Liver (tissue), 9 donors: Measurements from ENCODE around the gene IKBKE. TPM values are rescaled to one million over a fixed set of nuclear protein-coding genes. Genes with fewer than 3 reads are reported as not detected.

ENCODE experiments used
- DNase-seq: peaks from one replicate; pipeline ENCODE4 v3.0.0-alpha.2; 2017; ENCODE audit warnings: low spot score
- H3K27ac ChIP-seq, 2 donors: one replicate each; pipeline ENCODE4 v1.7.0; 2013; ENCODE audit warnings: inconsistent platforms in 2 of 2, low read length in 2 of 2, control low read depth in 1 of 2, low read depth in 1 of 2, mild to moderate bottlenecking in 1 of 2
- H3K27me3 ChIP-seq, 4 donors: one replicate each; pipeline versions ENCODE4 v1.6.1 to v1.7.0; 2013; ENCODE audit warnings: low read length in 3 of 4, inconsistent platforms in 1 of 4, mild to moderate bottlenecking in 1 of 4, moderate library complexity in 1 of 4; ENCODE audit not compliant: control insufficient read depth in 4 of 4, insufficient read depth in 4 of 4
- H3K36me3 ChIP-seq, 4 donors: one replicate each; pipeline versions ENCODE4 v1.6.1 to v1.7.0; 2013; ENCODE audit warnings: low read length in 3 of 4, mild to moderate bottlenecking in 3 of 4, low read depth in 1 of 4, moderate library complexity in 1 of 4; ENCODE audit not compliant: control insufficient read depth in 4 of 4, insufficient read depth in 3 of 4
- H3K4me1 ChIP-seq, 4 donors: one replicate each; pipeline versions ENCODE4 v1.6.1 to v1.7.0; 2013; ENCODE audit warnings: low read length in 3 of 4, mild to moderate bottlenecking in 3 of 4, moderate library complexity in 1 of 4; ENCODE audit not compliant: control insufficient read depth in 4 of 4, insufficient read depth in 4 of 4
- H3K4me3 ChIP-seq, 3 donors: one replicate each; pipeline versions ENCODE4 v1.6.1 to v1.7.0; 2013; ENCODE audit warnings: low read length in 3 of 3, control low read depth in 1 of 3, low read depth in 1 of 3, mild to moderate bottlenecking in 1 of 3
- H3K9ac ChIP-seq, 2 donors: one replicate each; pipeline ENCODE4 v1.7.0; 2013; ENCODE audit warnings: low read length in 2 of 2, mild to moderate bottlenecking in 2 of 2, moderate library complexity in 2 of 2, control low read depth in 1 of 2, low read depth in 1 of 2
- H3K9me3 ChIP-seq, 4 donors: one replicate each; pipeline versions ENCODE4 v1.6.1 to v1.7.0; 2013; ENCODE audit warnings: low read length in 3 of 4; ENCODE audit not compliant: control insufficient read depth in 4 of 4
- EGR1 ChIP-seq, 2 donors: IDR thresholded peaks; 2 replicates each; pipeline ENCODE4 v1.6.1; 2016 to 2018; ENCODE audit warnings: antibody characterized with exemption in 2 of 2, low read depth in 2 of 2
- FOXA1 ChIP-seq: IDR thresholded peaks from 2 replicates; pipeline ENCODE4 v1.6.1; 2016; ENCODE audit warnings: antibody characterized with exemption
- FOXA2 ChIP-seq: IDR thresholded peaks from 2 replicates; pipeline ENCODE4 v1.6.1; 2016; ENCODE audit warnings: antibody characterized with exemption
- GABPA ChIP-seq, 2 donors: IDR thresholded peaks in 1 of 2; conservative IDR thresholded peaks in 1 of 2; 2 replicates each; pipeline ENCODE4 v1.6.1; 2016; ENCODE audit warnings: antibody characterized with exemption in 2 of 2, mild to moderate bottlenecking in 1 of 2, moderate library complexity in 1 of 2
- HNF4A ChIP-seq, 2 donors: conservative IDR thresholded peaks; 2 replicates each; pipeline ENCODE4 v1.6.1; 2016; ENCODE audit warnings: antibody characterized with exemption in 2 of 2, mild to moderate bottlenecking in 2 of 2
- HNF4G ChIP-seq: IDR thresholded peaks from 2 replicates; pipeline ENCODE4 v1.6.1; 2016; ENCODE audit warnings: antibody characterized with exemption
- JUND ChIP-seq, 2 donors: IDR thresholded peaks; 2 replicates each; pipeline ENCODE4 v1.6.1; 2016; ENCODE audit warnings: antibody characterized with exemption in 2 of 2
- NR2F2 ChIP-seq: IDR thresholded peaks from 2 replicates; pipeline ENCODE4 v1.6.1; 2016; ENCODE audit warnings: antibody characterized with exemption
- RAD21 ChIP-seq, 2 donors: IDR thresholded peaks; 2 replicates each; pipeline ENCODE4 v1.6.1; 2016; ENCODE audit warnings: antibody characterized with exemption in 2 of 2, mild to moderate bottlenecking in 2 of 2
- RXRA ChIP-seq, 2 donors: IDR thresholded peaks; 2 replicates each; pipeline ENCODE4 v1.6.1; 2017 to 2018; ENCODE audit warnings: antibody characterized with exemption in 2 of 2, mild to moderate bottlenecking in 1 of 2
- SP1 ChIP-seq: IDR thresholded peaks from 2 replicates; pipeline ENCODE4 v1.6.1; 2018; ENCODE audit warnings: antibody characterized with exemption, mild to moderate bottlenecking
- TAF1 ChIP-seq: conservative IDR thresholded peaks from 2 replicates; pipeline ENCODE4 v1.6.1; 2016; ENCODE audit warnings: antibody characterized with exemption, mild to moderate bottlenecking
- YY1 ChIP-seq: IDR thresholded peaks from 2 replicates; pipeline ENCODE4 v1.6.1; 2016; ENCODE audit warnings: antibody characterized with exemption, mild to moderate bottlenecking
- WGBS: extraction: QIAGEN DNeasy Blood & Tissue Kit; methylation state at CpG from one replicate; pipeline ENCODE4 v1.1.7; 2013; 5-methylcytosine and 5-hydroxymethylcytosine counted together
- polyA plus RNA-seq, 2 donors: library from polyadenylated mRNA; stranded (reverse) in 1 of 2; unstranded in 1 of 2; fragments of 200-250 nt in 1 of 2; fragments of >200 nt in 1 of 2; fragmentation: Nextera tagmentation in 1 of 2; extraction: Ambion mirVana in 1 of 2; gene quantifications; one replicate each; pipeline versions ENCODE4 v1.2.1 to v1.2.3, GENCODE V29; 2013 to 2015
- total RNA-seq, 2 donors: library from RNA; depleted of rRNA; stranded (reverse); fragments of >200 nt; gene quantifications; one replicate each; pipeline ENCODE4 v1.2.3, GENCODE V29; 2014
- TF ChIP-seq, protein P1 (sequence below): IDR thresholded peaks from 2 replicates; pipeline ENCODE4 v1.6.1; 2016; ENCODE audit warnings: antibody characterized with exemption, mild to moderate bottlenecking
- TF ChIP-seq, protein P2 (sequence below): IDR thresholded peaks from 2 replicates; pipeline ENCODE4 v1.6.1; 2016; ENCODE audit warnings: antibody characterized with exemption
- TF ChIP-seq, protein P3 (sequence below): IDR thresholded peaks from 2 replicates; pipeline ENCODE4 v1.6.1; 2016; ENCODE audit warnings: antibody characterized with exemption
- TF ChIP-seq, protein P4 (sequence below): fragments of 150-350 bp; IDR thresholded peaks from 2 replicates; pipeline ENCODE4 v1.5.1; 2017; ENCODE audit warnings: improper control_type of control experiment, low read depth, low read length; ENCODE audit not compliant: missing input control
- TF ChIP-seq, protein P5 (sequence below): IDR thresholded peaks from 2 replicates; pipeline ENCODE4 v1.6.1; 2016; ENCODE audit warnings: antibody characterized with exemption
- donor health status: healthy.
- donor health status: healthy.
- donor health status: healthy.
- donor health status: healthy.
- donor health status: healthy.

Gene IKBKE
- total and polyA plus RNA-seq, 4 donors: 0.81 to 3.9 (median 1.5) TPM

DNA sequence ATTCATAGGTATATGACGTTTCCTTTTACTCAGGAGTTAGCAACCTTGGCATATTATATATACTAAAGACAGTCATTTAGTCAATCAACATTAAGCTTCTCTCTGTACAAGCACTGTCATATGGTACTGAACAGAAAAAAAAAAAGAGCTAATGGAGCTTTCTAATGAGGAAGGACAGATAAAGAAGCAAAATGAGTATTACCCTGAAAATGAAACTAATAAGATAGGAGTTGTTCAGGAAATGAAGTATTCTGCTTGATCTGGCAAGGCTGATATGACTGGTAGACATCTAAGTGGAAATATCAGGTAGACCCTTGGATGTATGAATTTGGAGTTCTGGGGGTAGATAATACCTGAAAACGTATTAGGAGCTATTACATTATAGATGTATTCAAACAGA is 4.3 kb upstream of the IKBKE start:
- no peaks in the 10 kb centered on the region for H3K36me3 ChIP-seq
- no peaks in the 10 kb centered on the region for H3K27me3 ChIP-seq
- no peak overlapping the region for H3K9ac ChIP-seq
- no peak overlapping the region for H3K4me3 ChIP-seq
- TF ChIP-seq, protein P1, sequence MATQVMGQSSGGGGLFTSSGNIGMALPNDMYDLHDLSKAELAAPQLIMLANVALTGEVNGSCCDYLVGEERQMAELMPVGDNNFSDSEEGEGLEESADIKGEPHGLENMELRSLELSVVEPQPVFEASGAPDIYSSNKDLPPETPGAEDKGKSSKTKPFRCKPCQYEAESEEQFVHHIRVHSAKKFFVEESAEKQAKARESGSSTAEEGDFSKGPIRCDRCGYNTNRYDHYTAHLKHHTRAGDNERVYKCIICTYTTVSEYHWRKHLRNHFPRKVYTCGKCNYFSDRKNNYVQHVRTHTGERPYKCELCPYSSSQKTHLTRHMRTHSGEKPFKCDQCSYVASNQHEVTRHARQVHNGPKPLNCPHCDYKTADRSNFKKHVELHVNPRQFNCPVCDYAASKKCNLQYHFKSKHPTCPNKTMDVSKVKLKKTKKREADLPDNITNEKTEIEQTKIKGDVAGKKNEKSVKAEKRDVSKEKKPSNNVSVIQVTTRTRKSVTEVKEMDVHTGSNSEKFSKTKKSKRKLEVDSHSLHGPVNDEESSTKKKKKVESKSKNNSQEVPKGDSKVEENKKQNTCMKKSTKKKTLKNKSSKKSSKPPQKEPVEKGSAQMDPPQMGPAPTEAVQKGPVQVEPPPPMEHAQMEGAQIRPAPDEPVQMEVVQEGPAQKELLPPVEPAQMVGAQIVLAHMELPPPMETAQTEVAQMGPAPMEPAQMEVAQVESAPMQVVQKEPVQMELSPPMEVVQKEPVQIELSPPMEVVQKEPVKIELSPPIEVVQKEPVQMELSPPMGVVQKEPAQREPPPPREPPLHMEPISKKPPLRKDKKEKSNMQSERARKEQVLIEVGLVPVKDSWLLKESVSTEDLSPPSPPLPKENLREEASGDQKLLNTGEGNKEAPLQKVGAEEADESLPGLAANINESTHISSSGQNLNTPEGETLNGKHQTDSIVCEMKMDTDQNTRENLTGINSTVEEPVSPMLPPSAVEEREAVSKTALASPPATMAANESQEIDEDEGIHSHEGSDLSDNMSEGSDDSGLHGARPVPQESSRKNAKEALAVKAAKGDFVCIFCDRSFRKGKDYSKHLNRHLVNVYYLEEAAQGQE: no peak
- TF ChIP-seq GABPA (IDR thresholded peaks at IDR 0.05 in 1 of 2, conservative IDR thresholded peaks at IDR 0.05 in 1 of 2) (no peak), RXRA (IDR thresholded peaks at IDR 0.05) (no peak), TAF1 (no peak), JUND (IDR thresholded peaks at IDR 0.05) (no peak), NR2F2 (no peak), SP1 (no peak), FOXA1 (no peak), YY1 (no peak), HNF4A (conservative IDR thresholded peaks at IDR 0.05) (no peak), FOXA2 (no peak), RAD21 (IDR thresholded peaks at IDR 0.05) (no peak), HNF4G (no peak), EGR1 (IDR thresholded peaks at IDR 0.05; ENCODE audit: low read depth in 2 of 2) (no peak)
- TF ChIP-seq, protein P2, sequence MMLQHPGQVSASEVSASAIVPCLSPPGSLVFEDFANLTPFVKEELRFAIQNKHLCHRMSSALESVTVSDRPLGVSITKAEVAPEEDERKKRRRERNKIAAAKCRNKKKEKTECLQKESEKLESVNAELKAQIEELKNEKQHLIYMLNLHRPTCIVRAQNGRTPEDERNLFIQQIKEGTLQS: no peak
- TF ChIP-seq, protein P3, sequence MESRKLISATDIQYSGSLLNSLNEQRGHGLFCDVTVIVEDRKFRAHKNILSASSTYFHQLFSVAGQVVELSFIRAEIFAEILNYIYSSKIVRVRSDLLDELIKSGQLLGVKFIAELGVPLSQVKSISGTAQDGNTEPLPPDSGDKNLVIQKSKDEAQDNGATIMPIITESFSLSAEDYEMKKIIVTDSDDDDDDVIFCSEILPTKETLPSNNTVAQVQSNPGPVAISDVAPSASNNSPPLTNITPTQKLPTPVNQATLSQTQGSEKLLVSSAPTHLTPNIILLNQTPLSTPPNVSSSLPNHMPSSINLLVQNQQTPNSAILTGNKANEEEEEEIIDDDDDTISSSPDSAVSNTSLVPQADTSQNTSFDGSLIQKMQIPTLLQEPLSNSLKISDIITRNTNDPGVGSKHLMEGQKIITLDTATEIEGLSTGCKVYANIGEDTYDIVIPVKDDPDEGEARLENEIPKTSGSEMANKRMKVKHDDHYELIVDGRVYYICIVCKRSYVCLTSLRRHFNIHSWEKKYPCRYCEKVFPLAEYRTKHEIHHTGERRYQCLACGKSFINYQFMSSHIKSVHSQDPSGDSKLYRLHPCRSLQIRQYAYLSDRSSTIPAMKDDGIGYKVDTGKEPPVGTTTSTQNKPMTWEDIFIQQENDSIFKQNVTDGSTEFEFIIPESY: no peak
- TF ChIP-seq, protein P4, sequence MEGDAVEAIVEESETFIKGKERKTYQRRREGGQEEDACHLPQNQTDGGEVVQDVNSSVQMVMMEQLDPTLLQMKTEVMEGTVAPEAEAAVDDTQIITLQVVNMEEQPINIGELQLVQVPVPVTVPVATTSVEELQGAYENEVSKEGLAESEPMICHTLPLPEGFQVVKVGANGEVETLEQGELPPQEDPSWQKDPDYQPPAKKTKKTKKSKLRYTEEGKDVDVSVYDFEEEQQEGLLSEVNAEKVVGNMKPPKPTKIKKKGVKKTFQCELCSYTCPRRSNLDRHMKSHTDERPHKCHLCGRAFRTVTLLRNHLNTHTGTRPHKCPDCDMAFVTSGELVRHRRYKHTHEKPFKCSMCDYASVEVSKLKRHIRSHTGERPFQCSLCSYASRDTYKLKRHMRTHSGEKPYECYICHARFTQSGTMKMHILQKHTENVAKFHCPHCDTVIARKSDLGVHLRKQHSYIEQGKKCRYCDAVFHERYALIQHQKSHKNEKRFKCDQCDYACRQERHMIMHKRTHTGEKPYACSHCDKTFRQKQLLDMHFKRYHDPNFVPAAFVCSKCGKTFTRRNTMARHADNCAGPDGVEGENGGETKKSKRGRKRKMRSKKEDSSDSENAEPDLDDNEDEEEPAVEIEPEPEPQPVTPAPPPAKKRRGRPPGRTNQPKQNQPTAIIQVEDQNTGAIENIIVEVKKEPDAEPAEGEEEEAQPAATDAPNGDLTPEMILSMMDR: no peak
- TF ChIP-seq, protein P5, sequence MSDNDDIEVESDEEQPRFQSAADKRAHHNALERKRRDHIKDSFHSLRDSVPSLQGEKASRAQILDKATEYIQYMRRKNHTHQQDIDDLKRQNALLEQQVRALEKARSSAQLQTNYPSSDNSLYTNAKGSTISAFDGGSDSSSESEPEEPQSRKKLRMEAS: no peak
- H3K27ac ChIP-seq: no peak overlapping the region
- 62% methylated on average over 2 of the region's 2 CpGs for WGBS
- H3K4me1 ChIP-seq: peaks cover 0 to 12% (median 7%) of the 10 kb centered on the region in 4 donors
- no peaks in the 10 kb centered on the region for H3K9me3 ChIP-seq
- no peak for DNase-seq
